Activated naive CD4-positive, alpha-beta T cell treated with anti-CD3 and anti-CD28 coated beads, Interleukin-2, amount 50 U/mL, for 24 hours (primary cell): ENCODE data around the gene CTSA.
A peak's percentile ranks its signal among the peaks of the same experiment; 100 is the strongest.

Source experiments
- H3K27ac Mint-ChIP-seq: one replicate; pipeline ENCODE4 v1.8.0; 2021; ENCODE audit warnings: mild to moderate bottlenecking, mixed read lengths
- H3K27me3 Mint-ChIP-seq: one replicate; pipeline ENCODE4 v1.8.0; 2021; ENCODE audit warnings: mixed read lengths
- H3K36me3 Mint-ChIP-seq: one replicate; pipeline ENCODE4 v1.8.0; 2021; ENCODE audit warnings: mixed read lengths
- H3K4me1 Mint-ChIP-seq: one replicate; pipeline ENCODE4 v1.8.0; 2021; ENCODE audit warnings: mixed read lengths
- H3K4me3 Mint-ChIP-seq: one replicate; pipeline ENCODE4 v1.8.0; 2021; ENCODE audit warnings: mild to moderate bottlenecking, mixed read lengths
- H3K9me3 Mint-ChIP-seq: one replicate; pipeline ENCODE4 v1.8.0; 2021; ENCODE audit warnings: mixed read lengths

Gene CTSA

DNA sequence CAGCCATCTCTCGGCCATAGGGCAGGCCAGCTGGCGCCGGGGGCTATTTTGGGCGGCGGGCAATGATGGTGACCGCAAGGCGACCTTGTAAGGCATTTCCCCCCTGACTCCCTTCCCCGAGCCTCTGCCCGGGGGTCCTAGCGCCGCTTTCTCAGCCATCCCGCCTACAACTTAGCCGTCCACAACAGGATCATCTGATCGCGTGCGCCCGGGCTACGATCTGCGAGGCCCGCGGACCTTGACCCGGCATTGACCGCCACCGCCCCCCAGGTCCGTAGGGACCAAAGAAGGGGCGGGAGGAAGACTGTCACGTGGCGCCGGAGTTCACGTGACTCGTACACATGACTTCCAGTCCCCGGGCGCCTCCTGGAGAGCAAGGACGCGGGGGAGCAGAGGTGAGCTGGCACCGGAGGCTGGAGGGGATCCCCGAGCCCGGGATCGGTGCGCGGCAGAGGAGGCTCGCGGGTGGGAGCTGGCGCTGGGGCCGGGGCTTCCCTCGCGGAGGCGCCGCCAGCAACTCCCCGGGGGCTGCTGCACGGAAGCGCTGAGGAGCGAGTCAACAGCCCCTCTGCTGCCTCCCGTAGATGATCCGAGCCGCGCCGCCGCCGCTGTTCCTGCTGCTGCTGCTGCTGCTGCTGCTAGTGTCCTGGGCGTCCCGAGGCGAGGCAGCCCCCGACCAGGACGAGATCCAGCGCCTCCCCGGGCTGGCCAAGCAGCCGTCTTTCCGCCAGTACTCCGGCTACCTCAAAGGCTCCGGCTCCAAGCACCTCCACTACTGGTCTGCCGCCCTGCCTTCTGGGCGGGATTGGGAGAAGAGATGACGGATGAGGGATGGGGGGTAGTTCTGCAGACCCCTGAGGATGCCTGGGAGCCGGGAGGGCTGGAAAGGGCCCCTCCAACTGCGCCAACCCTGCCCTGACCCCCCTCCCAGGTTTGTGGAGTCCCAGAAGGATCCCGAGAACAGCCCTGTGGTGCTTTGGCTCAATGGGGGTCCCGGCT lies at the start of gene CTSA, which contains the start of gene NEURL2:
Gene CTSA, plus strand, starts transcription at position 351 of the 999 bp plus-strand sequence. Its CDS starts 234 bp downstream, at position 585.
Gene NEURL2, minus strand, starts transcription at position 224 of the 999 bp plus-strand sequence. Its CDS starts 217 bp downstream, at position 7.
- Mint-ChIP-seq H3K4me3 (peak within 1 kb of the TSS; percentile 93), H3K27me3 (no peaks in the 10 kb centered on the region), H3K9me3 (no peaks in the 10 kb centered on the region), H3K27ac (peak within 1 kb of the TSS; percentile 95), H3K36me3 (peaks cover 3% of the 10 kb centered on the region), H3K4me1 (peaks cover 41% of the 10 kb centered on the region)

DNA sequence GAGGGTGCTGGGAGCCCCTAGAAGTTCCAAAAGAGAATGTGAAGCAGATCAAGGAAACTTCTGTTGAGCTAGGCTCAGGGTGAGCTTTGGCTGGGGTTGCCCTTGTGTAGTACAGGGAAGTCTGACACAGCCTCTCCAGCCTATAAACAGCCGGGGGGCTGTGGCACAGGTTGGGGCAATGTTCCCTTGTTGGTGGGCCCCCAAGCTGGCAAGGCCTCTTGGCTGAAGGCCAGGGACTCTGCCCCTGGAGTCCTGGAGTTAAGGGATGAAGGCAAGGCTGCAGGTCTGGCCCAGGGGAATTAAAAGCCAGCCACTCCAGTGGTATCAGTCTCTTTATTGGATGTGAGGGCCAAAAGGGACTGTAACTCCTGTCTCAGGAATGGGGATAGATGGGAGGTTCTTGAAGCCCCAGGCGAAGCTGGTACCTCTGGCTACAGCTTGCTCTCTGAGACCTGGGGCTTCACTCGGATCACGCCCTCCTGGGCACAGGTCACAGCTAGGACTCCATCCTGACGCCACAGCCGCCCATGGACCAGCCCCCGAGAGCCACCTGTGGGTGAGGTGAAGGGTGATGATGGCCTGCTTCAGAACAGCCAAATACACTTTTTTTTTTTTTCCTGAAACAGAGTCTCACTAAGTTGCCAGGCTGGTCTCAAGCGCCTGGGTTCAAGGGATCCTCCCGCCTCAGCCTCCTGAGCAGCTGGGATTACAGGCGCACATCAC lies 49.6 kb upstream of the CTSA start:
- no peaks in the 10 kb centered on the region for H3K9me3 Mint-ChIP-seq
- H3K4me3 Mint-ChIP-seq: no peak overlapping the region
- peaks cover 1% of the 10 kb centered on the region for H3K36me3 Mint-ChIP-seq
- no peak overlapping the region for H3K27ac Mint-ChIP-seq
- H3K4me1 Mint-ChIP-seq: no peaks in the 10 kb centered on the region
- H3K27me3 Mint-ChIP-seq: no peaks in the 10 kb centered on the region

DNA sequence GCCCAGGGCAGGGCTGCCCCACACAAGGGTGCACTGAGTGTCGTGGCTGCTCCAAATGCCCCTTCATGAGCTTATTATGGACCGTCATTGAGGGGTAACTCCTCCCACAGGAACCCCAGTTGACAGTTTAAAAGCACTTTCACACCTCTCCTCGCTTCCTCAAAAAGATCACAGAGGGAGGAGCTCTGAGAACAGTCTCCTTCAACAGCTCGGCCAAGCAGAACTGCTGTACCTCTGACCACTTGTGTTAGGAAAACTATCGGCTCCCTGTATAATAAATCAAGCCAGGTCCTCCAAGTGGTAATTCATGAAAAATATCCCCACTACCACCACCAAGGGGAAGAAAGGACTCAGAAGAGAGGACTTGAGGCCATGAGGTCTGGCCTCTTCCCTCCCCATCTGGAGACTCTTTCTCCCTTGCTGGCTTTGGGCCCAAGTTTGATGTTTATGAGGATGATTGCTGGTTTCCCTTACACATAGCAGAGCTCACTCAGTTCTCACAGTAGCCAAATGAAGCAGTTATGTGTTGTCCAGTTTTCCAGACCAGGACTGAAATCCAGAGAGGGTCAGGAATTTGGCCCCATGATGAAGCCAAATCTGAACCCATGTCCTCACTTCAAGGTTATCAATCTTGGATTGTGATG lies 48.8 kb upstream of the CTSA start:
- no peaks in the 10 kb centered on the region for H3K27me3 Mint-ChIP-seq
- no peaks in the 10 kb centered on the region for H3K4me1 Mint-ChIP-seq
- H3K9me3 Mint-ChIP-seq: no peaks in the 10 kb centered on the region
- peaks cover 1% of the 10 kb centered on the region for H3K36me3 Mint-ChIP-seq
- no peak overlapping the region for H3K27ac Mint-ChIP-seq
- no peak overlapping the region for H3K4me3 Mint-ChIP-seq

DNA sequence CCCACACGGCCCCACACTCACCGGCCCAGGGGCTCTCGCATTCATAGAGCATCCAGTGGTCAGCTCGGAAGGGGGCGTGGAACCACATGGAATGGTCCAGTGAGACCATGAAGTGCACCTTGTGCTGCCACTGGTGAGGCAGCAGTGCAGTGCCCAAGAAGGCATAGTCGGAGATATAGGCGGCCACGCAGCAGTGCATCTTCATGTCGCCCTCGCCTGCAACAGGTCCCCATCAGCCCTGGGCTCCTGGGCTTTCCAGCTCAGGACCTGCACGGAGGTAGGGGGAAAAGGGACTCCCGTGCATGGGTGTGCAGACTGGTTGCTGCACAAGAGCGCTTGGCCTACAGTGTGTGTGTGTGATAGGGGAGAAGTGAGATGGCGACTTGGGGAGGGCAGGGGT lies 47.6 kb upstream of the CTSA start:
- H3K4me1 Mint-ChIP-seq: peaks cover under 1% of the 10 kb centered on the region
- H3K27me3 Mint-ChIP-seq: no peaks in the 10 kb centered on the region
- H3K27ac Mint-ChIP-seq: no peak overlapping the region
- H3K4me3 Mint-ChIP-seq: no peak overlapping the region
- H3K36me3 Mint-ChIP-seq: peaks cover 1% of the 10 kb centered on the region
- no peaks in the 10 kb centered on the region for H3K9me3 Mint-ChIP-seq

DNA sequence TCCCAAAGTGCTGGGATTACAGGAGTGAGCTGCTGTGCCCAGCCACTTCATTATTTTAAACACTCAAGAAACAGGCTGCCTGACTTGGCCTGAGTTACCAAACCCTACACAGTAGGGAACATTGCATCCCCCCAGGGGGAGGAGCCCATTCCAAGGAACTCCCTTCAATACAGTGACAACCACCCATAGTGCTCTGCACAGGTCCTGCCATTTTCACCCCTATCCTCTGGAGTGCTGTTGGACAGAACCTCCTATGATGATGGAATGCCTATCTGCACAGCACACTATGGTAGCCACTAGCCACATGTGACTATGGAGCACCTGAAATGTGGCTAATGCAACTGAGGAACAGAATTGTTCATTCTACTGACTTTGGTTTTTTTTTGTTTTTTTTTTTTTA lies 45.7 kb upstream of the CTSA start:
- H3K27me3 Mint-ChIP-seq: no peaks in the 10 kb centered on the region
- H3K36me3 Mint-ChIP-seq: peaks cover 1% of the 10 kb centered on the region
- H3K9me3 Mint-ChIP-seq: no peaks in the 10 kb centered on the region
- peaks cover 3% of the 10 kb centered on the region for H3K4me1 Mint-ChIP-seq
- H3K4me3 Mint-ChIP-seq: no peak overlapping the region
- H3K27ac Mint-ChIP-seq: no peak overlapping the region

DNA sequence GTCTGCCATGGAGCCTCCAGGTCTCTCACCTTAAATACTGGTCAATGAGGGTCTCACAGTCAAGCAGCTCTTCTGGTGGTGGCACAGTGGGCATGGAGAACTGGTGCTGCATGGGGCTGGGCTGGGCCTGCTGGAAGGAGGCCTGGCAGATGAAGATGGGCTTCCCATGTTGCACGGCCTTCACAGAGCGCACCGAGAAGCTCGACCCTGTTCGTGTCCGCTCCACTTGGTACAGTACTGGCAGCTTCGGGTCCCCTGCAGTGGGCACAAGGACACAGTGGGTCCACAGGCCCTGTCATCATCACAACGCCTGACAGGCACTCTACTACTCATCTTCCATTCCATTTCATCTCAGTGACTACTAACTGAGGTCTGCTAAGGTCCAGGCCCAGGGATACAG lies 42.7 kb upstream of the CTSA start:
- Mint-ChIP-seq H3K27me3 (no peaks in the 10 kb centered on the region), H3K9me3 (no peaks in the 10 kb centered on the region), H3K4me3 (no peak overlapping the region), H3K27ac (no peak overlapping the region), H3K36me3 (peaks cover 6% of the 10 kb centered on the region), H3K4me1 (peaks cover 6% of the 10 kb centered on the region)

DNA sequence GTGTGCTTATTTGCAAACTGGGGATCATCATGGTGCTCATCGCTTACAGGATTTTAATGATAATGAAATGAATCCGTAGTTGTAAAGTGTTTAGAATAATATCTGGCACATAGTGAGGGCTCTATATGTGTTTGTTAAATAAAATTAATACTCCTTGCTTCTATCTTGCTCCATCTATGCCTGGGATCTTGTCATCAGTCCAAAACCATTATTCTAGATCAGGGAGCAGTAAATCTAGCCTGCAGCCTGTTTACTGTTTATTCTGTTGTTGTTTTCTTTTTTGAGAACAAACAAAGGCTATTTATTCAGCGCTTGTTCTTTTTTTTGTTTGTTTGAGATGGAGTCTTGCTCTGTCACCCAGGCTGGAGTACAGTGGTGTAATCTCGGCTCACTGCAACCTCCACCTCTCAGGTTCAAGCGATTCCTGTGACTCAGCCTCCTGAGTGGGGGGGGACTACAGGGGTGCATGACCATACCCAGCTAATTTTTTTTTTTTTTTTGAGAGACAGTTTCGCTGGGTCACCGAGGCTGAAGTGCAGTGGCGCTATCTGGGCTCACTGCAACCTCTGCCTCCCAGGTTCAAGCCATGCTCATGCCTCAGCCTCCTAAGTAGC lies 42.1 kb upstream of the CTSA start:
- no peaks in the 10 kb centered on the region for H3K9me3 Mint-ChIP-seq
- H3K27me3 Mint-ChIP-seq: no peaks in the 10 kb centered on the region
- H3K36me3 Mint-ChIP-seq: peaks cover 6% of the 10 kb centered on the region
- no peak overlapping the region for H3K4me3 Mint-ChIP-seq
- no peak overlapping the region for H3K27ac Mint-ChIP-seq
- peaks cover 12% of the 10 kb centered on the region for H3K4me1 Mint-ChIP-seq

DNA sequence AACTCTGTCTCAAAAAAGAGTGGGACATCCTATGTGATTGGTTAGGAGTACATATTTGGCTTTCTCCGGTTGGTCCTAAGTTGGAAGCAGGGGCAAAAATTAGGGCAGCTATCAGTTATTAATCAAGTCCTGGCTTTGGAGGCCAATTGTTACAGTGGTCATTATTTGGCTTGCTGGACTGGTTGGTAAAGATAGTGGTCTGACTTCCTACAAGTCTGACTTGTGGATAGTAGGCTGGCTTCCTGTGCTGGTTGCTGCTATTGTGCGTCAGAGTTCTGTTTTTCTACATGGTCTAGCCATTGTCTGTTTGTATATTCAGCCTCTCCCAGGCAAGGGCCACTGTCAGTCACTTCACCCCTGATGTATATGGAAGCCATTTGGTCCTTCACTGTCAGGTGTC lies 40.9 kb upstream of the CTSA start:
- Mint-ChIP-seq H3K27me3 (no peaks in the 10 kb centered on the region), H3K4me3 (no peak overlapping the region), H3K4me1 (peaks cover 21% of the 10 kb centered on the region), H3K27ac (no peak overlapping the region), H3K9me3 (no peaks in the 10 kb centered on the region), H3K36me3 (peaks cover 5% of the 10 kb centered on the region)

DNA sequence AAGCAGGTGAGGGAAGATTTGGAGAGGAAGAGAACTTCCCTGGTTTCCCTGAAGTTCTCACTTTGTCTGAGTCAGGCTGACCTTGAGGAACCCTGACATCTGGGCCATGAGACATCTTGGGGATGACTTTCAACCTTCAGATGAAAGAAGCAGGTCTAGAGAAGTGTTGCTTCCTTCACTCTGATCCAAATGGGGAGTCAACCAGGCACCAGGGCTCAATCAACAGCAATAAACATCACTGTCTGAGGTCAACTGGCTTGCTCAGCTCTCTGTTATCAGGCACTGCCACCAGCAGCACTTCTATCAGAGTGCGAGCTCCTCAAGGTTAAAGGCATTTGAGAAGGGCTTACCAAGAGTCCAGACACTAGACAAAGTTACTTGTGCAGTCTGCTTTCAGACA lies 40.2 kb upstream of the CTSA start:
- Mint-ChIP-seq H3K4me3 (no peak overlapping the region), H3K36me3 (peaks cover 5% of the 10 kb centered on the region), H3K9me3 (no peaks in the 10 kb centered on the region), H3K4me1 (peaks cover 27% of the 10 kb centered on the region), H3K27me3 (no peaks in the 10 kb centered on the region), H3K27ac (no peak overlapping the region)

DNA sequence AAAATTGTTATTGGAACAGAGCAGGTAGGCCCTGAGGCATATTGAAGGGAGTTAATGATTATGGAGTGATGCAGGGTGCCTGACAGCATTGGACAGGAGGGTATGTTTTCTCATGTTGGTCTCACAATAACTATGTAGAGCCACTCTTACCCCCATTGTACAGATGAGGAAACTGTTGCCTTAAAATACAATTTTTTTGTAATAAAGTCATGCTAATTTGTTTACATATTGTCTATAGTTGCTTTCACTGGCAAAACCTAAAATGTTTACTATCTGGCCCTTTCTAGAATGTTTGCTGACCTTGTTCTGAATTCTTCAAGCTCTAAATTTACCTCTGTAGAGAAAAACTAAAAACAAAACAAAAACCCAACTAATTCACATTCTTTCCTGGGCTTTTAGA lies 39.6 kb upstream of the CTSA start:
- Mint-ChIP-seq H3K4me3 (no peak overlapping the region), H3K36me3 (peaks cover 5% of the 10 kb centered on the region), H3K4me1 (peaks cover 32% of the 10 kb centered on the region), H3K27ac (no peak overlapping the region), H3K27me3 (no peaks in the 10 kb centered on the region), H3K9me3 (no peaks in the 10 kb centered on the region)

DNA sequence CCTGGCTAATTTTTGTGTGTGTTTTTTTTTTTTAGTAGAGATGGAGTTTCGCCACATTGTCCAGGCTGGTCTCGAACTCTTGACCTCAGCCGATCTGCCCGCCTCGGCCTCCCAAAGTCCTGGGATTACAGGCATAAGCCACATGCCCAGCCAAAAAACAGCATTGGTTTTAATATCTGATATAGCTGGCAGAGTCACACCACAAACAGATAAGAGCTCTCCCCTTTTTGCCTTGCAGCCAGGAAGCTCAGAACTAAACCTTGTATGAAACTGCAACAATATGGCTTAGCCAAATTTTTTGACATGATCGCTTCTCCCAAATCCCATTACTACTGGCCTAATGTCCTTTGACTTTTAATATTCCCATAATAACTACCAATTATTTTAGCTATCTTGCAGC lies 38.8 kb upstream of the CTSA start:
- peaks cover 36% of the 10 kb centered on the region for H3K4me1 Mint-ChIP-seq
- H3K9me3 Mint-ChIP-seq: no peaks in the 10 kb centered on the region
- no peak overlapping the region for H3K27ac Mint-ChIP-seq
- H3K4me3 Mint-ChIP-seq: no peak overlapping the region
- peaks cover 5% of the 10 kb centered on the region for H3K36me3 Mint-ChIP-seq
- no peaks in the 10 kb centered on the region for H3K27me3 Mint-ChIP-seq

DNA sequence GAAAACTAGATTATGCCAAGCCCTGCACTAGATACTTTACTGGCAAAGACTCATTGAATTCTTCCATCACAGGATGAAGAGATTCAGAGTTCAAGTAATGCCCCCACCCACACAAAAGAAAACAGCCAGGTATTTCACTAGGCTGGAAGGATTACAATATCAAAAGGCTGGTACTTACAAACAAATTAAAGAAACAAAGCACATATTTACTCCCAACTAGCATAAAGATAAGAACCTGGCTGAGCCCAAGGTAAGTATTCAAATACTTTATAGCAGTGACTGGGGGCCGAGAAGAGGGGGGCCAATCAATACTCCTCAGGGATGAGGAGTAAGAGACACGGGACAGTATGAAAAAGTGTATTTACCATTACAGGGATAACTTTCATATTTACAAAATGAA lies 37.7 kb upstream of the CTSA start:
- H3K27me3 Mint-ChIP-seq: no peaks in the 10 kb centered on the region

DNA sequence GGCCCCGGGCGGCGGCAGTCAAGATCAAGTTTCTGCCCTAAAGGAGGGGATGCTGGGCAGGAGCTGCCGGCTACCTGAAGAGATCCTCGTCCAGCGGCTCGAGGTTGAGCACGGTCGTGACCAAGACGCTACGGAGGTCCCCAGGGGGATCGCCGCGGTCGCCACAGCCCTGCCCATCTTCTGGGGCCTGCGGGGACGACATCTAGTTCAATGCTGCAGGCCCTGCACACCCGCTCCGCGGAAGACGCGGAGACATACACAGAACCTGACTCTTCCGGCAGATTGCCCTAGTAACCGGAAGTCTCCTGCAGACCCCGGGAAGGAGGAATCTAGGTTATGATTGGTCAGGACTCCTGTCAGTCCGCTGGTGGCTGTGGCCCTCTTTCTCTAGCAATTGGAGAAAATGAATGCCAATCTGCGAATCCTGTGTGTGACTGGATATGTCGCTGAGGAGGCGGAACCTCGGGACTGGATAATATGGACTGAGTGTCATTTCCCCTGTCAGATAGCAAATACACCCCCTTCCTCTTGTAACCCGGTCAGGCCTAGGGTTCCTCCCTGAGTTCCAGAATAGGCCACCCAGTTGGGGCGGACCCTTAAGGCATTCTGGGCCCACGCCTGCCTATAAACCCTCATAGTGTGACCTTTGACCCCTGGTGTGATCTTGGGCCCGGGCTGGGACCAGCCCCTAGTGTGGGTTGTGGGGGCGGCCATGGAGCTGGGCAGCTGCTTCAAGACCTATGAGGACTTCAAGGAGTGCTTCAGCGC lies 33.8 kb upstream of the CTSA start, which contains the start of the genes ACOT8 and ZSWIM3:
Gene ACOT8, minus strand, starts transcription at position 279 of the 768 bp plus-strand sequence. Its CDS starts 77 bp downstream, at position 202.
Gene ZSWIM3, plus strand, starts transcription at position 501 of the 768 bp plus-strand sequence. Its CDS starts 212 bp downstream, at position 713.
- peak within 1 kb of the TSS; percentile 93 for H3K27ac Mint-ChIP-seq
- H3K4me3 Mint-ChIP-seq: peak within 1 kb of the TSS; percentile 93
- peaks cover 52% of the 10 kb centered on the region for H3K4me1 Mint-ChIP-seq
- H3K36me3 Mint-ChIP-seq: peaks cover 4% of the 10 kb centered on the region
- H3K9me3 Mint-ChIP-seq: no peaks in the 10 kb centered on the region
- no peaks in the 10 kb centered on the region for H3K27me3 Mint-ChIP-seq

More for the DNA sequence above, 37.7 kb upstream of the CTSA start:
- Mint-ChIP-seq H3K9me3 (no peaks in the 10 kb centered on the region), H3K4me1 (peaks cover 41% of the 10 kb centered on the region), H3K27ac (no peak overlapping the region), H3K36me3 (peaks cover 5% of the 10 kb centered on the region), H3K4me3 (no peak overlapping the region)

DNA sequence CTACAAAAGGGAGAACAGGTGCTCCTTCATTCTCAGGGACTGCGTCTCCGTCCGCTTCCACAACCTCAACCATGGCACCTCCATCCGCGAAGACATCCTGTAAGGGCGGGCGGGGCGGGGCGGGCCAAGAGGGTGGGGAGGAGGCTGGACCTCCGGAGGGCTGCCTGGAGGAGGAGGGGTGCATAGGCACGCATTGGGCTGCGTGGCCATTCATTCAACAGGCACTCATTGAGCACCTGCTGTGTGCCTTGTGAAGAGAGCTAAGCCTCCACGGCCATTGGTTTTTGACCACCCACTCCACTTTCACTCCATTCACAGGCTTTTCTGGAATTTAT lies 33.3 kb upstream of the CTSA start:
- peak overlapping the region; percentile 93 for H3K4me3 Mint-ChIP-seq
- H3K27ac Mint-ChIP-seq: peak overlapping the region; percentile 93
- no peaks in the 10 kb centered on the region for H3K27me3 Mint-ChIP-seq
- peaks cover 52% of the 10 kb centered on the region for H3K4me1 Mint-ChIP-seq
- peaks cover 2% of the 10 kb centered on the region for H3K36me3 Mint-ChIP-seq
- H3K9me3 Mint-ChIP-seq: no peaks in the 10 kb centered on the region
